HepG2 (cell line): Measurements from ENCODE around the gene RHD. TPM values are rescaled to one million over a fixed set of nuclear protein-coding genes. Genes with fewer than 3 reads are reported as not detected.
A peak's percentile ranks its signal among the peaks of the same experiment; 100 is the strongest.

ENCODE experiments used
- CAMTA2 ChIP-seq: sonication (generic); formaldehyde crosslinking; IDR thresholded peaks from 2 replicates; pipeline ENCODE4 v1.4.0; 2020; ENCODE audit warnings: mild to moderate bottlenecking, missing genetic modification reagents, borderline replicate concordance
- HDAC1 ChIP-seq: sonication (generic); formaldehyde crosslinking; IDR thresholded peaks from 2 replicates; pipeline ENCODE4 v1.5.1; 2020; ENCODE audit warnings: mild to moderate bottlenecking, missing genetic modification reagents
- HOXD1 ChIP-seq: sonication (generic); formaldehyde crosslinking; IDR thresholded peaks from 2 replicates; pipeline ENCODE4 v1.5.0; 2020; ENCODE audit warnings: missing genetic modification reagents
- JARID2 ChIP-seq: sonication (generic); formaldehyde crosslinking; IDR thresholded peaks from 2 replicates; pipeline ENCODE4 v1.8.1; 2023; ENCODE audit warnings: missing genetic modification reagents, inconsistent platforms; ENCODE audit not compliant: insufficient replicate concordance
- JUNB ChIP-seq: sonication (generic); formaldehyde crosslinking; IDR thresholded peaks from 2 replicates; pipeline ENCODE4 v1.8.0; 2022; ENCODE audit warnings: missing genetic modification reagents, mild to moderate bottlenecking, borderline replicate concordance
- POGZ ChIP-seq: sonication (generic); formaldehyde crosslinking; IDR thresholded peaks from 2 replicates; pipeline ENCODE4 v1.4.0; 2020; ENCODE audit warnings: mild to moderate bottlenecking, missing genetic modification reagents
- ZFAT ChIP-seq: sonication (generic); formaldehyde crosslinking; conservative IDR thresholded peaks from 2 replicates; pipeline ENCODE4 v1.8.1; 2023; ENCODE audit warnings: missing genetic modification reagents, inconsistent platforms
- ZNF138 ChIP-seq: sonication (generic); formaldehyde crosslinking; IDR thresholded peaks from 2 replicates; pipeline ENCODE4 v1.5.0; 2020; ENCODE audit warnings: mild to moderate bottlenecking, low read depth, missing genetic modification reagents
- ZNF562 ChIP-seq: sonication (generic); formaldehyde crosslinking; IDR thresholded peaks from 2 replicates; pipeline ENCODE4 v1.8.0; 2022; ENCODE audit warnings: missing genetic modification reagents, borderline replicate concordance
- polyA plus RNA-seq, 8 experiments: library from polyadenylated mRNA; depleted of rRNA in 3 of 8; stranded (reverse) in 7 of 8; unstranded in 1 of 8; fragments of >200 nt; fragmentation: Illumina TruSeq in 4 of 8; extraction: Trizol in 4 of 8; gene quantifications; 2 replicates each; pipeline versions ENCODE4 v1.2.1 to v1.2.3, GENCODE V29; 2011 to 2016; ENCODE audit warnings: low read depth in 4 of 8, missing spikeins in 1 of 8, mixed read lengths in 1 of 8; ENCODE audit not compliant: insufficient read depth in 1 of 8
- total RNA-seq, 5 experiments: library from RNA; depleted of rRNA; stranded (reverse); fragments of >200 nt; fragmentation: Illumina TruSeq; extraction: Trizol; gene quantifications; 2 replicates each; pipeline ENCODE4 v1.2.3, GENCODE V29; 2016; ENCODE audit warnings: low read depth in 1 of 5
- TF ChIP-seq, protein P1 (sequence below), 2 experiments: fragments of 450-650 bp in 1 of 2; sonication (generic) in 1 of 2; formaldehyde crosslinking in 1 of 2; IDR thresholded peaks; 2 replicates each; pipeline versions ENCODE4 v1.6.1 to v1.8.0; 2016 to 2022; ENCODE audit warnings: antibody characterized with exemption in 1 of 2, mild to moderate bottlenecking in 1 of 2, missing genetic modification reagents in 1 of 2
- TF ChIP-seq, protein P2 (sequence below): sonication (generic); formaldehyde crosslinking; IDR thresholded peaks from 2 replicates; pipeline ENCODE4 v1.8.0; 2022; ENCODE audit warnings: missing genetic modification reagents, mild to moderate bottlenecking, moderate library complexity, borderline replicate concordance
- TF ChIP-seq, protein P3 (sequence below): sonication (generic); formaldehyde crosslinking; IDR thresholded peaks from 2 replicates; pipeline ENCODE4 v1.4.0; 2020; ENCODE audit warnings: missing genetic modification reagents, borderline replicate concordance
- TF ChIP-seq, protein P4 (sequence below): sonication (generic); formaldehyde crosslinking; IDR thresholded peaks from 2 replicates; pipeline ENCODE4 v1.5.1; 2020; ENCODE audit warnings: missing genetic modification reagents, mild to moderate bottlenecking, borderline replicate concordance

Gene RHD
- total and polyA plus RNA-seq, 2 of the 13 experiments (the other 11 are each of a cell fraction or from before 2014, with no cell fraction given) = not detected

DNA sequence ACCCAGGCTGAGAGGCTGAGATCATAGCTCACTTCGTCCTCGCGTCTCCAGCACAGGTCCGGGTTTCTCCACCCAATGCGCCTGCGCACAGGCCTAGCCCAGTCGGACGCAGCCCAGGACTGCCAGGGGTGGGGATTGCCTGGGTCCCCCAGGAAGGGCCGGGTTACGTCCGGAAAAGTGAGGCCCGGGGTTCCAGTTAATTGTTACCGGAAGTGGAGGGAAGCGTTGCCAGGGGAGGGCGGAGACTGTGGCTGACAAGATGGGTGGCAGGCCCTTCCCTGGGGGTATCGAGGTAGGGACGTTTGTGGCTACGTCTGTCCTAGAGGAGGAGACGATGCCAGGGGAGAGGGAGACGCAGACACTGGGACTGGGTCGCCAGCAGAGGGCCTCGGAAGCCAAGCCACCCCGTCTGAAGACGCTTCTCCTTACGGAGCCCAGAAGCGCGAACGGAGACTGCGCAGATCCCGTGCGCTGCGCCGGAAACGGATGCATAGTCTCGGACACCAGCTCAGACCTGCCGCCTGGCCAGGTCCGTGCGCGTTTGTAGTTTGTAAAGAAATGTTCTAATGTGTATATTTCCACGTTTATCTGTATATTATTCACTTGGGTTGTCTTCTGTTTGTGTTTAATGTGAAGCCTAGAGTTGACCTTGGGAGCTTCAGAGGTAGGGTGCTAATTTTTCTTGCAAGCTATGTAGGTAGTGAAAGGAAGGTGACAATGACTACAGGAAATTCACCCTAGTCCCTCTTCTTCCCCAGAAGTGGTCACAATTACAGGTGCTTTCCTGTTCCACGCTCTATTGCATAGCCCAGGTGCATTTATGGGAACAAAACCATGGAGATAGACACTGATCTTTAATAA is 32.4 kb upstream of the RHD start (continued):
- TF ChIP-seq, protein P1, sequence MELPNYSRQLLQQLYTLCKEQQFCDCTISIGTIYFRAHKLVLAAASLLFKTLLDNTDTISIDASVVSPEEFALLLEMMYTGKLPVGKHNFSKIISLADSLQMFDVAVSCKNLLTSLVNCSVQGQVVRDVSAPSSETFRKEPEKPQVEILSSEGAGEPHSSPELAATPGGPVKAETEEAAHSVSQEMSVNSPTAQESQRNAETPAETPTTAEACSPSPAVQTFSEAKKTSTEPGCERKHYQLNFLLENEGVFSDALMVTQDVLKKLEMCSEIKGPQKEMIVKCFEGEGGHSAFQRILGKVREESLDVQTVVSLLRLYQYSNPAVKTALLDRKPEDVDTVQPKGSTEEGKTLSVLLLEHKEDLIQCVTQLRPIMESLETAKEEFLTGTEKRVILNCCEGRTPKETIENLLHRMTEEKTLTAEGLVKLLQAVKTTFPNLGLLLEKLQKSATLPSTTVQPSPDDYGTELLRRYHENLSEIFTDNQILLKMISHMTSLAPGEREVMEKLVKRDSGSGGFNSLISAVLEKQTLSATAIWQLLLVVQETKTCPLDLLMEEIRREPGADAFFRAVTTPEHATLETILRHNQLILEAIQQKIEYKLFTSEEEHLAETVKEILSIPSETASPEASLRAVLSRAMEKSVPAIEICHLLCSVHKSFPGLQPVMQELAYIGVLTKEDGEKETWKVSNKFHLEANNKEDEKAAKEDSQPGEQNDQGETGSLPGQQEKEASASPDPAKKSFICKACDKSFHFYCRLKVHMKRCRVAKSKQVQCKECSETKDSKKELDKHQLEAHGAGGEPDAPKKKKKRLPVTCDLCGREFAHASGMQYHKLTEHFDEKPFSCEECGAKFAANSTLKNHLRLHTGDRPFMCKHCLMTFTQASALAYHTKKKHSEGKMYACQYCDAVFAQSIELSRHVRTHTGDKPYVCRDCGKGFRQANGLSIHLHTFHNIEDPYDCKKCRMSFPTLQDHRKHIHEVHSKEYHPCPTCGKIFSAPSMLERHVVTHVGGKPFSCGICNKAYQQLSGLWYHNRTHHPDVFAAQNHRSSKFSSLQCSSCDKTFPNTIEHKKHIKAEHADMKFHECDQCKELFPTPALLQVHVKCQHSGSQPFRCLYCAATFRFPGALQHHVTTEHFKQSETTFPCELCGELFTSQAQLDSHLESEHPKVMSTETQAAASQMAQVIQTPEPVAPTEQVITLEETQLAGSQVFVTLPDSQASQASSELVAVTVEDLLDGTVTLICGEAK (IDR thresholded peaks at IDR 0.05) = no peak
- TF ChIP-seq, protein P1 (CRISPR knock-in tag; IDR thresholded peaks at IDR 0.05) = no peak; the same call in 1 of the 2 replicates
- TF ChIP-seq ZNF562 (CRISPR knock-in tag) = no peak
- TF ChIP-seq POGZ (CRISPR knock-in tag) = peak; percentile 62; the same call in 1 of the 2 replicates
- peak; percentile 81 for TF ChIP-seq JARID2 (CRISPR knock-in tag)
- TF ChIP-seq JUNB (CRISPR knock-in tag) = no peak
- TF ChIP-seq, protein P2, sequence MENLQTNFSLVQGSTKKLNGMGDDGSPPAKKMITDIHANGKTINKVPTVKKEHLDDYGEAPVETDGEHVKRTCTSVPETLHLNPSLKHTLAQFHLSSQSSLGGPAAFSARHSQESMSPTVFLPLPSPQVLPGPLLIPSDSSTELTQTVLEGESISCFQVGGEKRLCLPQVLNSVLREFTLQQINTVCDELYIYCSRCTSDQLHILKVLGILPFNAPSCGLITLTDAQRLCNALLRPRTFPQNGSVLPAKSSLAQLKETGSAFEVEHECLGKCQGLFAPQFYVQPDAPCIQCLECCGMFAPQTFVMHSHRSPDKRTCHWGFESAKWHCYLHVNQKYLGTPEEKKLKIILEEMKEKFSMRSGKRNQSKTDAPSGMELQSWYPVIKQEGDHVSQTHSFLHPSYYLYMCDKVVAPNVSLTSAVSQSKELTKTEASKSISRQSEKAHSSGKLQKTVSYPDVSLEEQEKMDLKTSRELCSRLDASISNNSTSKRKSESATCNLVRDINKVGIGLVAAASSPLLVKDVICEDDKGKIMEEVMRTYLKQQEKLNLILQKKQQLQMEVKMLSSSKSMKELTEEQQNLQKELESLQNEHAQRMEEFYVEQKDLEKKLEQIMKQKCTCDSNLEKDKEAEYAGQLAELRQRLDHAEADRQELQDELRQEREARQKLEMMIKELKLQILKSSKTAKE (CRISPR knock-in tag) = no peak
- peak; percentile 72; the same call in 1 of the 2 replicates for TF ChIP-seq HOXD1
- no peak for TF ChIP-seq ZFAT (CRISPR knock-in tag)
- TF ChIP-seq, protein P3, sequence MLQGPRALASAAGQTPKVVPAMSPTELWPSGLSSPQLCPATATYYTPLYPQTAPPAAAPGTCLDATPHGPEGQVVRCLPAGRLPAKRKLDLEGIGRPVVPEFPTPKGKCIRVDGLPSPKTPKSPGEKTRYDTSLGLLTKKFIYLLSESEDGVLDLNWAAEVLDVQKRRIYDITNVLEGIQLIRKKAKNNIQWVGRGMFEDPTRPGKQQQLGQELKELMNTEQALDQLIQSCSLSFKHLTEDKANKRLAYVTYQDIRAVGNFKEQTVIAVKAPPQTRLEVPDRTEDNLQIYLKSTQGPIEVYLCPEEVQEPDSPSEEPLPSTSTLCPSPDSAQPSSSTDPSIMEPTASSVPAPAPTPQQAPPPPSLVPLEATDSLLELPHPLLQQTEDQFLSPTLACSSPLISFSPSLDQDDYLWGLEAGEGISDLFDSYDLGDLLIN (CRISPR knock-in tag) = no peak
- TF ChIP-seq, protein P4, sequence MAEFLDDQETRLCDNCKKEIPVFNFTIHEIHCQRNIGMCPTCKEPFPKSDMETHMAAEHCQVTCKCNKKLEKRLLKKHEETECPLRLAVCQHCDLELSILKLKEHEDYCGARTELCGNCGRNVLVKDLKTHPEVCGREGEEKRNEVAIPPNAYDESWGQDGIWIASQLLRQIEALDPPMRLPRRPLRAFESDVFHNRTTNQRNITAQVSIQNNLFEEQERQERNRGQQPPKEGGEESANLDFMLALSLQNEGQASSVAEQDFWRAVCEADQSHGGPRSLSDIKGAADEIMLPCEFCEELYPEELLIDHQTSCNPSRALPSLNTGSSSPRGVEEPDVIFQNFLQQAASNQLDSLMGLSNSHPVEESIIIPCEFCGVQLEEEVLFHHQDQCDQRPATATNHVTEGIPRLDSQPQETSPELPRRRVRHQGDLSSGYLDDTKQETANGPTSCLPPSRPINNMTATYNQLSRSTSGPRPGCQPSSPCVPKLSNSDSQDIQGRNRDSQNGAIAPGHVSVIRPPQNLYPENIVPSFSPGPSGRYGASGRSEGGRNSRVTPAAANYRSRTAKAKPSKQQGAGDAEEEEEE (CRISPR knock-in tag) = no peak
- no peak for TF ChIP-seq ZNF138 (CRISPR knock-in tag)
- TF ChIP-seq CAMTA2 (CRISPR knock-in tag) = peak; percentile 81
- no peak; the same call in 1 of the 2 replicates for TF ChIP-seq HDAC1
